OCI-LY1 (cell line): Measurements from ENCODE around the gene CACNG5.
A peak's percentile ranks its signal among the peaks of the same experiment; 100 is the strongest.

Source experiments
- H2AFZ ChIP-seq: fragments of 200-600 bp; sonication (generic), shearing (Covaris generic); 2 replicates; pipeline ENCODE4 v1.6.0; 2014; ENCODE audit warnings: antibody characterized with exemption, mild to moderate bottlenecking, low read length
- H3F3A ChIP-seq: fragments of 200-600 bp; sonication (generic), shearing (Covaris generic); 2 replicates; pipeline ENCODE4 v1.6.0; 2014; ENCODE audit warnings: mild to moderate bottlenecking, antibody characterized with exemption, low read length, moderate library complexity; ENCODE audit not compliant: insufficient read depth
- H3K27ac ChIP-seq: fragments of 200-600 bp; sonication (generic); 2 replicates; pipeline ENCODE4 v1.5.1; 2014; ENCODE audit warnings: low read length, mixed run types, mild to moderate bottlenecking, low read depth; ENCODE audit not compliant: poor library complexity, severe bottlenecking
- H3K27me3 ChIP-seq: fragments of 200-600 bp; sonication (generic); 2 replicates; pipeline ENCODE4 v1.6.0; 2014; ENCODE audit warnings: antibody characterized with exemption, mild to moderate bottlenecking, low read length, moderate library complexity; ENCODE audit not compliant: insufficient read depth
- H3K36me3 ChIP-seq: fragments of 200-600 bp; sonication (generic); 2 replicates; pipeline ENCODE4 v1.6.1; 2014; ENCODE audit warnings: mild to moderate bottlenecking, antibody characterized with exemption, low read length, moderate library complexity, mixed read lengths; ENCODE audit not compliant: insufficient read depth
- H3K4me1 ChIP-seq: fragments of 200-600 bp; sonication (generic); 2 replicates; pipeline ENCODE4 v1.5.1; 2014; ENCODE audit warnings: mild to moderate bottlenecking, low read length, moderate library complexity; ENCODE audit not compliant: insufficient read depth, severe bottlenecking
- H3K4me2 ChIP-seq: fragments of 200-600 bp; sonication (generic), shearing (Covaris generic); 2 replicates; pipeline ENCODE4 v1.6.1; 2014; ENCODE audit warnings: low read length
- H3K4me3 ChIP-seq: fragments of 200-600 bp; sonication (generic); 2 replicates; pipeline ENCODE4 v1.5.1; 2014; ENCODE audit warnings: low read length, low read depth, mild to moderate bottlenecking, mixed read lengths; ENCODE audit not compliant: poor library complexity, severe bottlenecking
- H3K79me2 ChIP-seq: fragments of 200-600 bp; shearing (Covaris generic); 2 replicates; pipeline ENCODE4 v1.6.1; 2016; ENCODE audit warnings: mixed run types, low read length, mixed read lengths; ENCODE audit not compliant: insufficient read depth
- H3K9ac ChIP-seq: fragments of 200-600 bp; sonication (generic), shearing (Covaris generic); 2 replicates; pipeline ENCODE4 v1.6.1; 2014; ENCODE audit warnings: mild to moderate bottlenecking, low read length, mixed read lengths
- H3K9me2 ChIP-seq: fragments of 200-600 bp; sonication (generic), shearing (Covaris generic); 2 replicates; pipeline ENCODE4 v1.6.1; 2014; ENCODE audit warnings: low read depth, mild to moderate bottlenecking, low read length, mixed read lengths
- H3K9me3 ChIP-seq: fragments of 200-600 bp; shearing (Covaris generic); 2 replicates; pipeline ENCODE4 v1.6.1; 2014; ENCODE audit warnings: low read length, mixed read lengths
- H4K20me1 ChIP-seq: fragments of 200-600 bp; sonication (generic), shearing (Covaris generic); 2 replicates; pipeline ENCODE4 v1.6.0; 2016; ENCODE audit warnings: mild to moderate bottlenecking, low read length; ENCODE audit not compliant: insufficient read depth
- CTCF ChIP-seq: fragments of 200-600 bp; sonication (generic), shearing (Covaris generic); IDR thresholded peaks from 2 replicates; pipeline ENCODE4 v1.5.1; 2017; ENCODE audit warnings: mild to moderate bottlenecking, antibody characterized with exemption, low read length, moderate library complexity, mixed read lengths
- EZH2 ChIP-seq: fragments of 200-600 bp; sonication (generic), shearing (Covaris generic); IDR thresholded peaks from 2 replicates; pipeline ENCODE4 v1.8.0; 2017; ENCODE audit warnings: borderline replicate concordance, mixed run types, mild to moderate bottlenecking, antibody characterized with exemption, low read length, moderate library complexity, mixed read lengths

CACNG5 gene

GRCh38 chr17:66831383-66832210, 3.3 kb upstream of the CACNG5 start:
- H3K4me2 ChIP-seq, result no peak overlapping the region
- H4K20me1 ChIP-seq, result no peaks in the 10 kb centered on the region
- H3K9me3 ChIP-seq, result no peaks in the 10 kb centered on the region
- no peaks in the 10 kb centered on the region for H3F3A ChIP-seq
- no peak overlapping the region for H2AFZ ChIP-seq
- H3K79me2 ChIP-seq, result no peaks in the 10 kb centered on the region
- TF ChIP-seq EZH2, result no peak
- no peak for TF ChIP-seq CTCF
- no peaks in the 10 kb centered on the region for H3K9me2 ChIP-seq
- no peaks in the 10 kb centered on the region for H3K36me3 ChIP-seq
- H3K27ac ChIP-seq, result no peak overlapping the region
- no peak overlapping the region for H3K9ac ChIP-seq
- H3K4me3 ChIP-seq, result no peak overlapping the region
- peaks cover 7% of the 10 kb centered on the region for H3K4me1 ChIP-seq
- H3K27me3 ChIP-seq, result peaks cover 12% of the 10 kb centered on the region; the same call in 1 of the 2 replicates

- Histone ChIP-seq H3K79me2 (no peaks in the 10 kb centered on the region), H3K4me1 (peaks cover 7% of the 10 kb centered on the region), H3K9ac (no peak overlapping the region), H3K36me3 (no peaks in the 10 kb centered on the region), H3F3A (no peaks in the 10 kb centered on the region), H4K20me1 (no peaks in the 10 kb centered on the region), H2AFZ (no peak overlapping the region), H3K27me3 (peaks cover 12% of the 10 kb centered on the region; the same call in 1 of the 2 replicates), H3K27ac (no peak overlapping the region), H3K9me3 (no peaks in the 10 kb centered on the region), H3K4me2 (no peak overlapping the region), H3K9me2 (no peaks in the 10 kb centered on the region), H3K4me3 (no peak overlapping the region)
- no peak for TF ChIP-seq EZH2
Measured at GRCh38 chr17:66833201-66833600, 1.7 kb upstream of the CACNG5 start.

GRCh38 chr17:66834426-66834918, 445 bp upstream of the CACNG5 start:
- H2AFZ ChIP-seq, result no peak overlapping the region
- no peak overlapping the region for H3K9ac ChIP-seq
- no peaks in the 10 kb centered on the region for H3K36me3 ChIP-seq
- H3K9me2 ChIP-seq, result no peaks in the 10 kb centered on the region
- H3F3A ChIP-seq, result no peaks in the 10 kb centered on the region
- no peaks in the 10 kb centered on the region for H4K20me1 ChIP-seq
- H3K79me2 ChIP-seq, result no peaks in the 10 kb centered on the region
- no peak overlapping the region for H3K27ac ChIP-seq
- peaks cover 7% of the 10 kb centered on the region for H3K4me1 ChIP-seq
- H3K4me2 ChIP-seq, result peak overlapping the region; percentile 59
- no peaks in the 10 kb centered on the region for H3K9me3 ChIP-seq
- peak overlapping the region; percentile 43 for H3K4me3 ChIP-seq
- H3K27me3 ChIP-seq, result peaks cover 12% of the 10 kb centered on the region; the same call in 1 of the 2 replicates
- TF ChIP-seq EZH2, result no peak
- TF ChIP-seq CTCF, result no peak
